ENCODE results near the gene CERS6. TPM values are rescaled to one million over a fixed set of nuclear protein-coding genes. Genes with fewer than 3 reads are reported as not detected.

CERS6 gene
- total and polyA plus RNA-seq, 10 of the 15 experiments (the other 5 are each of a cell fraction or from before 2014, with no cell fraction given) = 1.3 to 20.4 (median 14.1) TPM

GRCh38 chr2:168459256-168459655, 3.2 kb downstream of the CERS6 start:
- CTCF ChIA-PET = no interaction called here
- 0 out of 2 replicates have a peak, but pooled peaks cover 2% of the 10 kb centered on the region for H4K20me1 ChIP-seq (ENCODE audit: control insufficient read depth, insufficient read depth)
- DNase-seq (ENCODE audit: low read depth, low spot score) (no peak), ATAC-seq (no peak), FAIRE-seq (no peak)
- H3K9me3 ChIP-seq (replicated peaks; ENCODE audit: control insufficient read depth, insufficient read depth, low read length) = no peaks in the 10 kb centered on the region; the same call in 2 of the 3 replicates
- no peaks in the 10 kb centered on the region for H3K36me3 ChIP-seq (ENCODE audit: control insufficient read depth in 2 of 2, insufficient read depth in 2 of 2, low read length in 1 of 2)
- TF ChIP-seq IKZF2 (IDR thresholded peaks at IDR 0.05) = no peak
- TF ChIP-seq SMAD5 (IDR thresholded peaks at IDR 0.05; ENCODE audit: low read depth) = no peak
- TF ChIP-seq POU2F2 (IDR thresholded peaks at IDR 0.05; ENCODE audit: borderline replicate concordance, low read depth, low read length) = no peak
- TF ChIP-seq NR2F1 (conservative IDR thresholded peaks at IDR 0.05) = no peak
- no peak for TF ChIP-seq SKIL (IDR thresholded peaks at IDR 0.05; ENCODE audit: low read depth, poor library complexity, severe bottlenecking)
- no peak for TF ChIP-seq CBFB (IDR thresholded peaks at IDR 0.05; ENCODE audit: low read depth)
- no peak for TF ChIP-seq EZH2 (IDR thresholded peaks at IDR 0.05; ENCODE audit: borderline replicate concordance, control insufficient read depth, low read depth, low read length)
- no peak for TF ChIP-seq HDAC6 (IDR thresholded peaks at IDR 0.05; ENCODE audit: unreplicated experiment)
- no peak for TF ChIP-seq WRNIP1 (IDR thresholded peaks at IDR 0.05; ENCODE audit: borderline replicate concordance, low read depth, low read length)
- no peak for TF ChIP-seq ZNF687 (IDR thresholded peaks at IDR 0.05)
- POLR2A ChIA-PET = no interaction called here
- no peak overlapping the region for H3K27ac ChIP-seq (ENCODE audit: control insufficient read depth, insufficient read depth)
- H3K4me1 ChIP-seq (ENCODE audit: control insufficient read depth, insufficient read depth, low read length) = peaks cover 22% of the 10 kb centered on the region
- no peak overlapping the region for H2AFZ ChIP-seq (ENCODE audit: control insufficient read depth, low read depth, low read length)
- no TSS peak for BruUV-seq (replicated peaks)
- no peaks in the 10 kb centered on the region for H3K27me3 ChIP-seq (replicated peaks in 1 of 2; ENCODE audit: control insufficient read depth in 2 of 2, insufficient read depth in 2 of 2, low read length in 1 of 2)
- RAD21 ChIA-PET (ENCODE audit: unreplicated experiment) = interaction anchor here (1.1 kb wide), 1 partner anchor 31 kb away, joined by 3 read pairs; no protein-coding TSS in a partner anchor
- SMC1A ChIA-PET (ENCODE audit: uncharacterized antibody, unreplicated experiment) = interaction anchor here (2.4 kb wide), 1 partner anchor 30 kb away, joined by 16 read pairs; no protein-coding TSS in a partner anchor
- H3K79me2 ChIP-seq (ENCODE audit: control insufficient read depth, insufficient read depth, low read length) = peaks cover 81% of the 10 kb centered on the region
- in situ Hi-C loops (cut with MboI) (no loop called here), intact Hi-C loops (cut with micrococcal nuclease; ENCODE audit: unreplicated experiment) (loop anchor here (5.0 kb wide), 2 partner anchors 73 to 93 kb away; no protein-coding TSS in a partner anchor)
- H3K9ac ChIP-seq (ENCODE audit: control insufficient read depth, insufficient read depth, low read length) = no peak overlapping the region
- H3K4me3 ChIP-seq = peak overlapping the region; percentile 75
- 93% methylated on average over 4 of the region's 4 CpGs for WGBS (ENCODE audit: insufficient coverage, insufficient replicate concordance, low lambda C conversion rate, missing lambda C conversion rate)
- H3K4me2 ChIP-seq (ENCODE audit: control insufficient read depth, insufficient read depth) = peak overlapping the region; percentile 43

Measured in GM12878 (cell line).